WTC11 (cell line): ENCODE results near the gene RNF182. TPM values are rescaled to one million over a fixed set of nuclear protein-coding genes. Genes with fewer than 3 reads are reported as not detected.

Experiments used
- ATAC-seq: fragments of 200-7000 bp; cut with Tn5 transposase; 2 replicates; pipeline ENCODE4 v1.10.0; 2021; ENCODE audit warnings: mild to moderate bottlenecking, moderate library complexity
- CTCF ChIA-PET: fragments of 300-600 bp; sonication (Branson Sonifier 250); formaldehyde crosslinking; loops from one replicate; lab custom pipeline; 2021; ENCODE audit warnings: antibody characterized with exemption; lab: Charles Lee
- POLR2A ChIA-PET: fragments of 350-600 bp; sonication (Branson Sonifier 250); formaldehyde crosslinking; loops from one replicate; lab custom pipeline; 2021; ENCODE audit warnings: antibody characterized with exemption; lab: Charles Lee
- DNase-seq: peaks from one replicate; pipeline ENCODE4 v3.0.0; 2021; ENCODE audit warnings: low spot score
- H3K27ac Mint-ChIP-seq: 2 replicates; pipeline ENCODE4 v1.8.0; 2021; ENCODE audit warnings: mixed read lengths
- H3K27me3 Mint-ChIP-seq: 2 replicates; pipeline ENCODE4 v1.8.0; 2021; ENCODE audit warnings: low read depth, mild to moderate bottlenecking, moderate library complexity, mixed read lengths
- H3K36me3 Mint-ChIP-seq: 2 replicates; pipeline ENCODE4 v1.8.0; 2021; ENCODE audit warnings: mixed read lengths
- H3K4me1 Mint-ChIP-seq: 2 replicates; pipeline ENCODE4 v1.8.0; 2022; ENCODE audit warnings: mixed read lengths
- H3K4me3 Mint-ChIP-seq: 2 replicates; pipeline ENCODE4 v1.8.0; 2021; ENCODE audit warnings: mild to moderate bottlenecking, moderate library complexity, mixed read lengths
- H3K9me3 Mint-ChIP-seq: 2 replicates; pipeline ENCODE4 v1.8.0; 2021; ENCODE audit warnings: mixed read lengths
- CBFB ChIP-seq: sonication (generic); formaldehyde crosslinking; IDR thresholded peaks from 2 replicates; pipeline ENCODE4 v1.8.1; 2022; ENCODE audit warnings: mild to moderate bottlenecking, low read depth, missing genetic modification reagents
- ELF4 ChIP-seq: sonication (generic); formaldehyde crosslinking; IDR thresholded peaks from 2 replicates; pipeline ENCODE4 v1.8.1; 2022; ENCODE audit warnings: low read depth, mild to moderate bottlenecking, moderate library complexity, missing genetic modification reagents
- FOXK1 ChIP-seq: sonication (generic); formaldehyde crosslinking; IDR thresholded peaks from 2 replicates; pipeline ENCODE4 v1.8.0; 2022; ENCODE audit warnings: mild to moderate bottlenecking, moderate library complexity, missing genetic modification reagents
- GABPB1 ChIP-seq: sonication (generic); formaldehyde crosslinking; IDR thresholded peaks from 2 replicates; pipeline ENCODE4 v1.8.1; 2023; ENCODE audit warnings: mild to moderate bottlenecking, missing genetic modification reagents
- HMGA2 ChIP-seq: fragments of 250-450 bp; sonication (Bioruptor Pico); IDR thresholded peaks from 2 replicates; pipeline ENCODE4 v1.4.0; 2021; ENCODE audit warnings: mild to moderate bottlenecking, moderate library complexity
- MXD4 ChIP-seq: fragments of 250-450 bp; sonication (Bioruptor Pico); IDR thresholded peaks from 2 replicates; pipeline ENCODE4 v1.8.0; 2021; ENCODE audit warnings: mild to moderate bottlenecking, moderate library complexity, borderline replicate concordance
- NFE2L1 ChIP-seq: sonication (generic); formaldehyde crosslinking; IDR thresholded peaks from 2 replicates; pipeline ENCODE4 v1.8.1; 2023; ENCODE audit warnings: missing genetic modification reagents
- NFYB ChIP-seq: sonication (generic); formaldehyde crosslinking; conservative IDR thresholded peaks from 2 replicates; pipeline ENCODE4 v1.8.0; 2022; ENCODE audit warnings: low read depth, missing genetic modification reagents
- NR1H2 ChIP-seq: sonication (generic); formaldehyde crosslinking; IDR thresholded peaks from 2 replicates; pipeline ENCODE4 v1.9.0; 2021; ENCODE audit warnings: mild to moderate bottlenecking, moderate library complexity, missing genetic modification reagents
- RORB ChIP-seq: fragments of 250-450 bp; sonication (Bioruptor Pico); IDR thresholded peaks from 2 replicates; pipeline ENCODE4 v1.9.0; 2021; ENCODE audit warnings: mild to moderate bottlenecking
- SOX15 ChIP-seq: fragments of 250-450 bp; sonication (Bioruptor Pico); IDR thresholded peaks from 2 replicates; pipeline ENCODE4 v1.9.0; 2021; ENCODE audit warnings: mild to moderate bottlenecking
- TEAD4 ChIP-seq: sonication (generic); formaldehyde crosslinking; IDR thresholded peaks from 2 replicates; pipeline ENCODE4 v1.8.0; 2022; ENCODE audit warnings: mild to moderate bottlenecking, missing genetic modification reagents
- ZNF121 ChIP-seq: sonication (generic); formaldehyde crosslinking; IDR thresholded peaks from 2 replicates; pipeline ENCODE4 v1.8.0; 2023; ENCODE audit warnings: missing genetic modification reagents
- ZNF138 ChIP-seq: sonication (generic); formaldehyde crosslinking; conservative IDR thresholded peaks from 2 replicates; pipeline ENCODE4 v1.8.1; 2022; ENCODE audit warnings: mild to moderate bottlenecking, moderate library complexity, missing genetic modification reagents
- ZNF263 ChIP-seq: sonication (generic); formaldehyde crosslinking; IDR thresholded peaks from 2 replicates; pipeline ENCODE4 v1.8.1; 2022; ENCODE audit warnings: low read depth, mild to moderate bottlenecking, moderate library complexity, missing genetic modification reagents
- ZNF317 ChIP-seq: sonication (generic); formaldehyde crosslinking; IDR thresholded peaks from 2 replicates; pipeline ENCODE4 v1.8.1; 2023; ENCODE audit warnings: low read depth, mild to moderate bottlenecking, moderate library complexity, missing genetic modification reagents, borderline replicate concordance
- ZNF671 ChIP-seq: fragments of 250-450 bp; sonication (Bioruptor Pico); IDR thresholded peaks from 2 replicates; pipeline ENCODE4 v1.8.0; 2021; ENCODE audit warnings: mild to moderate bottlenecking
- total RNA-seq: library from RNA; stranded (reverse); gene quantifications from 3 replicates; pipeline ENCODE4 v1.2.3, GENCODE V29; 2021
- TF ChIP-seq, protein P1 (sequence below): sonication (generic); formaldehyde crosslinking; IDR thresholded peaks from 2 replicates; pipeline ENCODE4 v1.8.1; 2023; ENCODE audit warnings: mild to moderate bottlenecking, moderate library complexity, missing genetic modification reagents
- TF ChIP-seq, protein P2 (sequence below): sonication (generic); formaldehyde crosslinking; IDR thresholded peaks from 2 replicates; pipeline ENCODE4 v1.8.1; 2022; ENCODE audit warnings: missing genetic modification reagents, borderline replicate concordance
- TF ChIP-seq, protein P3 (sequence below): sonication (generic); formaldehyde crosslinking; IDR thresholded peaks from 2 replicates; pipeline ENCODE4 v1.8.0; 2022; ENCODE audit warnings: mild to moderate bottlenecking, missing genetic modification reagents
- TF ChIP-seq, protein P4 (sequence below): sonication (generic); formaldehyde crosslinking; IDR thresholded peaks from 2 replicates; pipeline ENCODE4 v1.8.0; 2023; ENCODE audit warnings: missing genetic modification reagents, mild to moderate bottlenecking, borderline replicate concordance
- TF ChIP-seq, protein P5 (sequence below): sonication (generic); formaldehyde crosslinking; IDR thresholded peaks from 2 replicates; pipeline ENCODE4 v1.8.0; 2023; ENCODE audit warnings: missing genetic modification reagents
- TF ChIP-seq, protein P6 (sequence below): sonication (generic); formaldehyde crosslinking; IDR thresholded peaks from 2 replicates; pipeline ENCODE4 v1.8.1; 2023; ENCODE audit warnings: mild to moderate bottlenecking, missing genetic modification reagents, moderate library complexity
- TF ChIP-seq, protein P7 (sequence below): fragments of 250-450 bp; sonication (Bioruptor Pico); conservative IDR thresholded peaks from 2 replicates; pipeline ENCODE4 v1.9.0; 2021; ENCODE audit warnings: mild to moderate bottlenecking

The RNF182 gene
- total RNA-seq, 1 experiment from 2014 or later = 6.7 TPM

DNA sequence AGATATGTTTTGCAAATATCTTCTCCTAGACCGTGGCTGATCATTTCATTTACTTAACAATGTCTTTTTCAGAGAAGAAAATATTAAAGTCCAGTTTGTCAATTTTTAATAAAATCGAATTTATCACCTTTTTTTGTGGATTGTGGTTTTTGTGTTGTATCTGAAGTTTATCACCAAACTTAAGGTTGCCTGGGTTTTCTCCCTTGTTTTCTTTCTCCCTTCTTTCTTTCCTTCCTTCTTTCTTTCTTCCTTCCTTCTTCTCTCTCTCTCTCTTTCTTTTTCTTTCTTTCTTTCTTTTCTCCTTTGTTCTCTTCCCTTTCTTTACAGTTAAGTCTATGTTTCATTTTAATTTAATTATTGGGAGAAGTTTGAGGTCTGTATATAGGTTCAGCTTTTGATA, 68.7 kb downstream of the RNF182 start (continued):
- no peak for TF ChIP-seq ZNF121 (CRISPR knock-in tag)
- no peak for TF ChIP-seq MXD4 (CRISPR knock-in tag)
- no peak for TF ChIP-seq RORB (CRISPR knock-in tag)
- TF ChIP-seq, protein P1, sequence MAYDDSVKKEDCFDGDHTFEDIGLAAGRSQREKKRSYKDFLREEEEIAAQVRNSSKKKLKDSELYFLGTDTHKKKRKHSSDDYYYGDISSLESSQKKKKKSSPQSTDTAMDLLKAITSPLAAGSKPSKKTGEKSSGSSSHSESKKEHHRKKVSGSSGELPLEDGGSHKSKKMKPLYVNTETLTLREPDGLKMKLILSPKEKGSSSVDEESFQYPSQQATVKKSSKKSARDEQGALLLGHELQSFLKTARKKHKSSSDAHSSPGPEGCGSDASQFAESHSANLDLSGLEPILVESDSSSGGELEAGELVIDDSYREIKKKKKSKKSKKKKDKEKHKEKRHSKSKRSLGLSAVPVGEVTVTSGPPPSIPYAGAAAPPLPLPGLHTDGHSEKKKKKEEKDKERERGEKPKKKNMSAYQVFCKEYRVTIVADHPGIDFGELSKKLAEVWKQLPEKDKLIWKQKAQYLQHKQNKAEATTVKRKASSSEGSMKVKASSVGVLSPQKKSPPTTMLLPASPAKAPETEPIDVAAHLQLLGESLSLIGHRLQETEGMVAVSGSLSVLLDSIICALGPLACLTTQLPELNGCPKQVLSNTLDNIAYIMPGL (CRISPR knock-in tag) = no peak
- TF ChIP-seq ELF4 (CRISPR knock-in tag) = no peak
- no peak for TF ChIP-seq NFYB (CRISPR knock-in tag)
- TF ChIP-seq ZNF263 (CRISPR knock-in tag) = no peak
- TF ChIP-seq, protein P2, sequence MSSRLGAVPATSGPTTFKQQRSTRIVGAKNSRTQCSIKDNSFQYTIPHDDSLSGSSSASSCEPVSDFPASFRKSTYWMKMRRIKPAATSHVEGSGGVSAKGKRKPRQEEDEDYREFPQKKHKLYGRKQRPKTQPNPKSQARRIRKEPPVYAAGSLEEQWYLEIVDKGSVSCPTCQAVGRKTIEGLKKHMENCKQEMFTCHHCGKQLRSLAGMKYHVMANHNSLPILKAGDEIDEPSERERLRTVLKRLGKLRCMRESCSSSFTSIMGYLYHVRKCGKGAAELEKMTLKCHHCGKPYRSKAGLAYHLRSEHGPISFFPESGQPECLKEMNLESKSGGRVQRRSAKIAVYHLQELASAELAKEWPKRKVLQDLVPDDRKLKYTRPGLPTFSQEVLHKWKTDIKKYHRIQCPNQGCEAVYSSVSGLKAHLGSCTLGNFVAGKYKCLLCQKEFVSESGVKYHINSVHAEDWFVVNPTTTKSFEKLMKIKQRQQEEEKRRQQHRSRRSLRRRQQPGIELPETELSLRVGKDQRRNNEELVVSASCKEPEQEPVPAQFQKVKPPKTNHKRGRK (CRISPR knock-in tag) = no peak
- TF ChIP-seq, protein P3, sequence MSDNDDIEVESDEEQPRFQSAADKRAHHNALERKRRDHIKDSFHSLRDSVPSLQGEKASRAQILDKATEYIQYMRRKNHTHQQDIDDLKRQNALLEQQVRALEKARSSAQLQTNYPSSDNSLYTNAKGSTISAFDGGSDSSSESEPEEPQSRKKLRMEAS (CRISPR knock-in tag) = no peak

DNA sequence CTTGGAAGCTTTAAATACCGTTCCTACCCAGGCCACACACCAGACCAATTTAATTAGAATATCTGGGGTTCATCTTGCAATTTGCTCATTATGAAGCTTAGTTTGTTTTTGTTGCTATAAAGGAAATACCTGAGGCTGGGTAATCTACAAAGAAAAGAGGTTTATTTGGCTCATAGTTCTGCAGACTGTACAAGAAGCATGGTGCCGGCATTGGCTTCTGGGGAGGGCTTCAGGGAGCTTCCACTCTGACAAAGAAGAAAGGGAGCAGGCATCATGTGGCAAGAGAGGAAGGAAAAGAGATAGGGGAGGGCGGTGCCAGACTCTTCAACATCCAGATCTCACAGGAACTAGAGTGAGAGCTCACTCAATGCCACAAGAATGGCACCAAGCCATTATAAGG, 73.6 kb downstream of the RNF182 start:
- CTCF ChIA-PET = interaction anchor here (1.1 kb wide), 1 partner anchor 90 kb away, joined by 3 read pairs; no protein-coding TSS in a partner anchor
- ATAC-seq = no peak
- TF ChIP-seq CBFB (CRISPR knock-in tag) (no peak), NFE2L1 (no peak), ZNF317 (CRISPR knock-in tag) (no peak), HMGA2 (CRISPR knock-in tag) (no peak), TEAD4 (CRISPR knock-in tag) (no peak), GABPB1 (CRISPR knock-in tag) (no peak), SOX15 (CRISPR knock-in tag) (no peak), NR1H2 (no peak), ZNF138 (CRISPR knock-in tag) (no peak), ZNF671 (CRISPR knock-in tag) (no peak), FOXK1 (CRISPR knock-in tag) (no peak), NFYB (CRISPR knock-in tag) (no peak)
- TF ChIP-seq, protein P4, sequence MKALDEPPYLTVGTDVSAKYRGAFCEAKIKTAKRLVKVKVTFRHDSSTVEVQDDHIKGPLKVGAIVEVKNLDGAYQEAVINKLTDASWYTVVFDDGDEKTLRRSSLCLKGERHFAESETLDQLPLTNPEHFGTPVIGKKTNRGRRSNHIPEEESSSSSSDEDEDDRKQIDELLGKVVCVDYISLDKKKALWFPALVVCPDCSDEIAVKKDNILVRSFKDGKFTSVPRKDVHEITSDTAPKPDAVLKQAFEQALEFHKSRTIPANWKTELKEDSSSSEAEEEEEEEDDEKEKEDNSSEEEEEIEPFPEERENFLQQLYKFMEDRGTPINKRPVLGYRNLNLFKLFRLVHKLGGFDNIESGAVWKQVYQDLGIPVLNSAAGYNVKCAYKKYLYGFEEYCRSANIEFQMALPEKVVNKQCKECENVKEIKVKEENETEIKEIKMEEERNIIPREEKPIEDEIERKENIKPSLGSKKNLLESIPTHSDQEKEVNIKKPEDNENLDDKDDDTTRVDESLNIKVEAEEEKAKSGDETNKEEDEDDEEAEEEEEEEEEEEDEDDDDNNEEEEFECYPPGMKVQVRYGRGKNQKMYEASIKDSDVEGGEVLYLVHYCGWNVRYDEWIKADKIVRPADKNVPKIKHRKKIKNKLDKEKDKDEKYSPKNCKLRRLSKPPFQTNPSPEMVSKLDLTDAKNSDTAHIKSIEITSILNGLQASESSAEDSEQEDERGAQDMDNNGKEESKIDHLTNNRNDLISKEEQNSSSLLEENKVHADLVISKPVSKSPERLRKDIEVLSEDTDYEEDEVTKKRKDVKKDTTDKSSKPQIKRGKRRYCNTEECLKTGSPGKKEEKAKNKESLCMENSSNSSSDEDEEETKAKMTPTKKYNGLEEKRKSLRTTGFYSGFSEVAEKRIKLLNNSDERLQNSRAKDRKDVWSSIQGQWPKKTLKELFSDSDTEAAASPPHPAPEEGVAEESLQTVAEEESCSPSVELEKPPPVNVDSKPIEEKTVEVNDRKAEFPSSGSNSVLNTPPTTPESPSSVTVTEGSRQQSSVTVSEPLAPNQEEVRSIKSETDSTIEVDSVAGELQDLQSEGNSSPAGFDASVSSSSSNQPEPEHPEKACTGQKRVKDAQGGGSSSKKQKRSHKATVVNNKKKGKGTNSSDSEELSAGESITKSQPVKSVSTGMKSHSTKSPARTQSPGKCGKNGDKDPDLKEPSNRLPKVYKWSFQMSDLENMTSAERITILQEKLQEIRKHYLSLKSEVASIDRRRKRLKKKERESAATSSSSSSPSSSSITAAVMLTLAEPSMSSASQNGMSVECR (CRISPR knock-in tag) = no peak
- TF ChIP-seq, protein P5, sequence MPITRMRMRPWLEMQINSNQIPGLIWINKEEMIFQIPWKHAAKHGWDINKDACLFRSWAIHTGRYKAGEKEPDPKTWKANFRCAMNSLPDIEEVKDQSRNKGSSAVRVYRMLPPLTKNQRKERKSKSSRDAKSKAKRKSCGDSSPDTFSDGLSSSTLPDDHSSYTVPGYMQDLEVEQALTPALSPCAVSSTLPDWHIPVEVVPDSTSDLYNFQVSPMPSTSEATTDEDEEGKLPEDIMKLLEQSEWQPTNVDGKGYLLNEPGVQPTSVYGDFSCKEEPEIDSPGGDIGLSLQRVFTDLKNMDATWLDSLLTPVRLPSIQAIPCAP (CRISPR knock-in tag) = no peak
- TF ChIP-seq, protein P6, sequence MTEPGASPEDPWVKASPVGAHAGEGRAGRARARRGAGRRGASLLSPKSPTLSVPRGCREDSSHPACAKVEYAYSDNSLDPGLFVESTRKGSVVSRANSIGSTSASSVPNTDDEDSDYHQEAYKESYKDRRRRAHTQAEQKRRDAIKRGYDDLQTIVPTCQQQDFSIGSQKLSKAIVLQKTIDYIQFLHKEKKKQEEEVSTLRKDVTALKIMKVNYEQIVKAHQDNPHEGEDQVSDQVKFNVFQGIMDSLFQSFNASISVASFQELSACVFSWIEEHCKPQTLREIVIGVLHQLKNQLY (CRISPR knock-in tag) = no peak
- TF ChIP-seq, protein P7, sequence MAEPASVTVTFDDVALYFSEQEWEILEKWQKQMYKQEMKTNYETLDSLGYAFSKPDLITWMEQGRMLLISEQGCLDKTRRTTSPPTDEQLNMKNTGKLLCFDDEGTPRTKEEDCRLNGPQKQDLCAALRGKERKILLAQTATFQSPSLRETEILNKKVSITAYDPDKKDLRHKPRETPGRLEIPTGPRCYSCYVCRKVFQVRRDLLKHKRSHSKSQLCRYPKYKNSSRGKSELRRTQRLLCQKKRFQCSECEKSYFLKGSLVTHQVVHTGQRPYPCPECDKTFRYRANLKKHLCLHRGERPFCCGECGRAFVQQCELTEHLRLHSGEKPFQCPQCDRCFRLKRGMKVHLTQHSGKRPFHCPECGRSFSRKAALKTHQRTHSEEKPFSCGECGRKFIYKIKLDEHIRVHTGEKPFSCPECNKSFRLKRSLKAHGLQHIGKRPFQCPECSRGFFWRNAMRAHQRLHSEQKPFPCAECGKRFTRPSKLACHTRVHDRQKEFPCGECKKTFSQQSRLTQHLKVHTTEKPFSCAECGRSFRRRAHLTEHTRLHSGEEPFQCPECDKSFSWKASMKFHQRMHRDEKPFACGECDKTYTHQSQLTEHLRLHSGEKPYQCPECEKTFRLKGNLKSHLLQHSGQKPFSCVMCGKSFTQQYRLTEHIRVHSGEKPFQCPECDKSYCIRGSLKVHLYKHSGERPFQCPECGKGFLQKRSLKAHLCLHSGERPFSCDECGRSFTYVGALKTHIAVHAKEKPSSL (CRISPR knock-in tag) = no peak

More for the DNA sequence above, 73.6 kb downstream of the RNF182 start:
- peaks cover 2% of the 10 kb centered on the region; the same call in 1 of the 2 replicates for H3K36me3 Mint-ChIP-seq
- DNase-seq = no peak
- peaks cover 18% of the 10 kb centered on the region for H3K9me3 Mint-ChIP-seq
- no peak overlapping the region for H3K27ac Mint-ChIP-seq
- H3K27me3 Mint-ChIP-seq = no peaks in the 10 kb centered on the region
- no peak overlapping the region for H3K4me3 Mint-ChIP-seq
- peaks cover 2% of the 10 kb centered on the region; the same call in 1 of the 2 replicates for H3K4me1 Mint-ChIP-seq
- POLR2A ChIA-PET = no interaction called here
